ENCODE results near the gene MMS19. TPM values are rescaled to one million over a fixed set of nuclear protein-coding genes. Genes with fewer than 3 reads are reported as not detected.
A peak's percentile ranks its signal among the peaks of the same experiment; 100 is the strongest.
"Not testable (repeated sequence)": the region's sequence is repeated elsewhere in the genome, so short reads cannot be mapped to it uniquely, and the experiment has no call there.

MMS19 gene
- 95.3 and 112 TPM in 2 replicates for total RNA-seq (2014; rRNA removed)
- polyA plus RNA-seq (2012): 65.9 TPM

GRCh38 chr10:97498076-97498840 lies at the start of gene MMS19:
TSS of gene MMS19 (minus strand) at chr10:97498422. CDS start at chr10:97498384, 38 bp downstream.
- DNase-seq (ENCODE audit: low read depth): peak; percentile 97

- peak; percentile 49 for DNase-seq (ENCODE audit: low read depth)
Observed at GRCh38 chr10:97547962-97548361, 49.7 kb upstream of the MMS19 start.

- DNase-seq (ENCODE audit: low read depth): no peak
Observed at GRCh38 chr10:97547271-97547600, 49.0 kb upstream of the MMS19 start.

GRCh38 chr10:97546456-97547270 lies 48.4 kb upstream of the MMS19 start:
- DNase-seq (ENCODE audit: low read depth): peak; percentile 59

GRCh38 chr10:97543025-97543546 lies 44.9 kb upstream of the MMS19 start:
- peak; percentile 100 for DNase-seq (ENCODE audit: low read depth)

- peak; percentile 97 for DNase-seq (ENCODE audit: low read depth)
Observed at GRCh38 chr10:97542169-97543024, 44.2 kb upstream of the MMS19 start.

GRCh38 chr10:97540669-97541500 lies 42.7 kb upstream of the MMS19 start:
- peak; percentile 54 for DNase-seq (ENCODE audit: low read depth)

GRCh38 chr10:97539523-97540200 lies 41.4 kb upstream of the MMS19 start:
- DNase-seq (ENCODE audit: low read depth): peak; percentile 40

GRCh38 chr10:97538839-97539238 lies 40.6 kb upstream of the MMS19 start:
- no peak for DNase-seq (ENCODE audit: low read depth)

- DNase-seq (ENCODE audit: low read depth): peak; percentile 41
Observed at GRCh38 chr10:97538411-97538810, 40.2 kb upstream of the MMS19 start.

- DNase-seq (ENCODE audit: low read depth): no peak
Observed at GRCh38 chr10:97537186-97537869, 39.1 kb upstream of the MMS19 start.

GRCh38 chr10:97534746-97535367 lies 36.6 kb upstream of the MMS19 start:
- no peak for DNase-seq (ENCODE audit: low read depth)

- no peak for DNase-seq (ENCODE audit: low read depth)
Observed at GRCh38 chr10:97533888-97534287, 35.7 kb upstream of the MMS19 start.

- peak; percentile 89 for DNase-seq (ENCODE audit: low read depth)
Observed at GRCh38 chr10:97532935-97533671, 34.9 kb upstream of the MMS19 start.

GRCh38 chr10:97531401-97531986 lies 33.3 kb upstream of the MMS19 start:
- DNase-seq (ENCODE audit: low read depth): peak; percentile 70

- DNase-seq (ENCODE audit: low read depth): no peak
Observed at GRCh38 chr10:97529685-97530465, 31.7 kb upstream of the MMS19 start.

GRCh38 chr10:97528876-97529275 lies 30.7 kb upstream of the MMS19 start:
- not testable (repeated sequence) for DNase-seq (ENCODE audit: low read depth)
